ENCODE measurements around the gene ITGA7.
"Not testable (repeated sequence)": the region's sequence is repeated elsewhere in the genome, so short reads cannot be mapped to it uniquely, and the experiment has no call there.

The ITGA7 gene

DNA sequence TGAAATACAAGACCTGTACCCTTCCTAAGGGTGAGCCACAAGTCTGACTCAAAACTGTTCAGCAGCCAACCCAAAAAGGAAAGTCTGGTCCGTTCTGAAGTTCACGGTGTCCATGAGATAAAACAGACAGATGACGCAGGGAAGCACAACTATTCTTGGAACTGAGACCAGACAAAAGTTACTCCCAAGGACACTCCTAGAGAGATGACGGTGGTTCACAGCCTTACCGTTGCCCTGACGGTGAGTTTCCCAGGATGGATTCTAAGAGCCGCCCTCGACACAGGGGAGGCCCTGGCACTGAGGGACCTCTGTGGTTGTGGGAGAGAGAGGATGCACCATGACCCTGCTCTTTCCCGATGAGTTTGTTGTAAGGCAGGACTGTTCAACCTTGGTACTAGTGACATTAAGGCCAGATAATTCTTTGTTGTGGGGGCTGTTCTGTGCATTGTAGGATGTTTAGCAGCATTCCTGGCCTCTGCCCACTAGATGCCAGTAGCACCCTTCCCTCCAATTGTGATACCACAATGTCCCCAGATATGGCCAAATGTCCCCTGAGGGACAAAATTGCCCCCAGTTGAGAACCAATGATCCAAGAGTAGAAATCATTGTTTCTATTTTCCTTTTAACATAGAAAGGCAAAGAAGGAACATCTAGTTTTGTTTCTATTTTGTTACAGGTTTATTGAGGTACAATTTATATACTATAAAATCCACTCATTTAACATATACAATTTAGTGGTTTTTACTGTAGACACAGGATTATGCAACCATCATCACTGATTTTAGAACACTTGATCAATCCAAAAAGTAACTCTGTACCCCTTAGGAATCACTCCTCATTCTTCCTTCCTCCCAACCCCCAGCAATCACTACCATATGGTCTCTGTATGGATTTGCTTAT is 48.0 kb downstream of the ITGA7 start:
- H3K4me3 ChIP-seq (ENCODE audit: low read length in 2 of 2), result no peak overlapping the region
- no peak overlapping the region for H3K9ac ChIP-seq (ENCODE audit: low read depth in 1 of 2, low read length in 2 of 2)
- H3K27ac ChIP-seq (ENCODE audit: low read depth in 2 of 2, low read length in 2 of 2), result peak overlapping the region in 1 of 2 donors; percentile 18
- no peaks in the 10 kb centered on the region for H3K27me3 ChIP-seq (ENCODE audit: control insufficient read depth in 2 of 2, insufficient read depth in 2 of 2, low read length in 2 of 2)
- H3K36me3 ChIP-seq (ENCODE audit: control insufficient read depth in 2 of 2, insufficient read depth in 2 of 2, low read length in 2 of 2), result no peaks in the 10 kb centered on the region
- H3K9me3 ChIP-seq (ENCODE audit: control insufficient read depth in 2 of 2, low read length in 2 of 2), result no peaks in the 10 kb centered on the region
- H3K4me1 ChIP-seq (ENCODE audit: control insufficient read depth in 2 of 2, insufficient read depth in 2 of 2, low read length in 2 of 2), result no peaks in the 10 kb centered on the region

DNA sequence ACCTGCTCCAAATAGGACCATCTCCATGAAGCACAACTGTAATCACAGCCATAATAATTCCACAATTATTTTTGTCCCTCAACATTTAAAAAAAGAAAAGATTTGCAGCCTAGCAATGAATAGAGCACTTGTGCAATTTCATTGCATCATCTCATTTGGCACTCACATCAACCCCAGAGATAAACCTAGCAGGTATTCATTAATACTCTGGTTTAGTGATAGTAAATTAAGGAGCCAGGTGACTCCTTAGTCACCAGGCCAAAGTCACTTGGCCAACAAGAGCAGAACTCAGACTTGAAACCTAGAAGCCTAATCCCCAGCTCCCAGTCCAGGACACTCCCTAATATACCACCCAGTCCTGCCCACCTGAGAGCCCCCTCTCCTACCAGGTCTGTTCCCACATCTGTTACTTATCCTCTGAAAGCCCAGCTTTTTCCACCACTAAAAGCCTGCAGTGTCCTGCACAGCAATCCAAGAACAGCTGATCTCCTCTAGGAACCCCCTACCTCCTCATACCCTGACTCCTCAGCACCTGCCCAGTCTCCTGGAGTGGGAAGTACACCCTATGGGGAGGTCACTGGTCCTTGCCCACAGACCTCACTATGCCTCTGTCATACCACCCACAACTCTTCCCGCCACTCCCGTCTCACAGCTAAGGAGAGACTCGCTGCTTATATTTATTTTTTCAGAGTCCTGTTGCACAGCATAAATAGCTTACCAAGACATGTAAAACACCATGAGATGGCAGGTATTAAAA is 48.9 kb downstream of the ITGA7 start:
- Histone ChIP-seq H3K27ac (ENCODE audit: low read depth in 2 of 2, low read length in 2 of 2) (no peak overlapping the region), H3K4me3 (ENCODE audit: low read length in 2 of 2) (no peak overlapping the region), H3K9ac (ENCODE audit: low read depth in 1 of 2, low read length in 2 of 2) (no peak overlapping the region)

DNA sequence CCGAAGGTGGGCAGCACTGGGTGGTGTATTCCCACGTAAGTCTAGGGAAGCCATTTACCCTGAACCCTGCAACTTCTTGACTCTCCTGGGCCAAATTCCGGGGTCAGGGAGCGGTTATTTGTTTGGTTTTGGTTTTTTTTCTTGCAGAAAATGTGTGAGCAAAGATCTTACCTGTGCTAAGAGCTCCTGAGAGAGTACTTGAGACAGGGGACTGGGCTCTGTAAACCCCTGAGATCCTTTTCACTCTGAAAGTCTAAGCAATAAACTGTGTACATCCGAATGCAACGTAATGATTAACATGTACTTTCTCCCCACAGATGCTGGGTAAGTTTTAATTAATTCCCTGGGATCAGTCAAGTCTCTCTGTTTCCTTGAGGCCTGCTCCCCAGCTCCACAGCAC is 49.5 kb downstream of the ITGA7 start:
- Histone ChIP-seq H3K9ac (ENCODE audit: low read depth in 1 of 2, low read length in 2 of 2) (no peak overlapping the region), H3K4me3 (ENCODE audit: low read length in 2 of 2) (no peak overlapping the region), H3K9me3 (ENCODE audit: control insufficient read depth in 2 of 2, low read length in 2 of 2) (no peaks in the 10 kb centered on the region), H3K27ac (ENCODE audit: low read depth in 2 of 2, low read length in 2 of 2) (no peak overlapping the region), H3K4me1 (ENCODE audit: control insufficient read depth in 2 of 2, insufficient read depth in 2 of 2, low read length in 2 of 2) (no peaks in the 10 kb centered on the region), H3K36me3 (ENCODE audit: control insufficient read depth in 2 of 2, insufficient read depth in 2 of 2, low read length in 2 of 2) (no peaks in the 10 kb centered on the region), H3K27me3 (ENCODE audit: control insufficient read depth in 2 of 2, insufficient read depth in 2 of 2, low read length in 2 of 2) (no peaks in the 10 kb centered on the region)

More for the DNA sequence above, 48.9 kb downstream of the ITGA7 start:
- no peaks in the 10 kb centered on the region for H3K27me3 ChIP-seq (ENCODE audit: control insufficient read depth in 2 of 2, insufficient read depth in 2 of 2, low read length in 2 of 2)
- no peaks in the 10 kb centered on the region for H3K9me3 ChIP-seq (ENCODE audit: control insufficient read depth in 2 of 2, low read length in 2 of 2)
- H3K36me3 ChIP-seq (ENCODE audit: control insufficient read depth in 2 of 2, insufficient read depth in 2 of 2, low read length in 2 of 2), result no peaks in the 10 kb centered on the region
- H3K4me1 ChIP-seq (ENCODE audit: control insufficient read depth in 2 of 2, insufficient read depth in 2 of 2, low read length in 2 of 2), result no peaks in the 10 kb centered on the region

DNA sequence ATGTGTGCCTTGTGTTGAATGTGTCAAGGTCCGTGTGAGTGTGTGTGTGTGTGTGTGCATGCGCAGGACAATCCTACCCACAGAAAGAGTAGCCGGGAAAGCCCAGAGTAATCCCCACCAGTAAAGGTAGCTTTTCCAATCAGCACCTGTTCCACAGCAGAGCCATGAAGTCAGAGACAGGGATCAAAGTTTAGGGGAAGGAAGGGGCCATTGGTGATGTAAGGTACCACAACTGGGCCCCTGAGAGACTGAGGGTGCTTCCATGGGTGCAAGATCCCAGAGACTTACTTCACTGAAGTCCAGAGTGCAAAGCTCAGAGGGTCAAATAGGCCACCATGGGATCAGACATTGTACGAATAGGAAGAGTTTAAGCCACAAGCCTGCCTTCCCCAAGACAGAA is 50.5 kb downstream of the ITGA7 start:
- Histone ChIP-seq H3K4me3 (ENCODE audit: low read length in 2 of 2) (no peak overlapping the region), H3K4me1 (ENCODE audit: control insufficient read depth in 2 of 2, insufficient read depth in 2 of 2, low read length in 2 of 2) (no peaks in the 10 kb centered on the region), H3K27ac (ENCODE audit: low read depth in 2 of 2, low read length in 2 of 2) (no peak overlapping the region), H3K9me3 (ENCODE audit: control insufficient read depth in 2 of 2, low read length in 2 of 2) (no peaks in the 10 kb centered on the region), H3K9ac (ENCODE audit: low read depth in 1 of 2, low read length in 2 of 2) (no peak overlapping the region), H3K27me3 (ENCODE audit: control insufficient read depth in 2 of 2, insufficient read depth in 2 of 2, low read length in 2 of 2) (no peaks in the 10 kb centered on the region), H3K36me3 (ENCODE audit: control insufficient read depth in 2 of 2, insufficient read depth in 2 of 2, low read length in 2 of 2) (no peaks in the 10 kb centered on the region)

DNA sequence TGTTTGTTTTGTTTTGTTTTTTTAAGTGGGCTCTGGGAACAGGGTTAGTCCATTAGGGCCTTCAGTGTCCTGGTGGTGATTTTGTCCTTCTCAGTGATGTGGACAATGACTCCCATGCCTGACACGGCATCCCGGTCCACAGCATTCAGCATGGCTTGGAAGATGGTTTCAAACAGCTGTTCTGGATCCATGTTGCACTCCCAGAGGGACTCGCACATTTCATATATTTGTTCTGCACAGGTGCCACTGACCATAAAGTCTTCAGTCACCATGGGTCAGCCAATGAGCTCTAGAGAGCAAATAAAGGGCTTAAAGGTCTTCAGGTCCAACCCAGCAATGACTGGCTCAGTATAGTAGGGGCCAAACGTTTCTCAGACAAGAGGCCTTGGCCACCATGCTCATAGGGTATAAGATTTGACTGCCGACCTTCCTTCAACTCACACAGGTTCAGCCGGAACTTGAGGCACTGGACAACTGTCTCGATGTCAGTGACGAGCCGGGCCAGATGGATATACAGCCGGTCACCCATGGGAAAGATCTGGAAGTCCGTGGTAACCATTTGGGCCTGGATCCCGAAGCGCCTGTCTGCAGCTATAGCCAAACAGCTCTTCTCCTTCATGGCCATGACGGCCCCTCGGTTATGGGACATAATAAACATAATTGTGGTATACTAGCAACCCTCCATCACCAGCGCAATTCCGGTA is 53.0 kb downstream of the ITGA7 start:
- H3K4me3 ChIP-seq (ENCODE audit: low read length in 2 of 2), result no peak overlapping the region
- H3K9me3 ChIP-seq (ENCODE audit: control insufficient read depth in 2 of 2, low read length in 2 of 2), result no peaks in the 10 kb centered on the region
- H3K4me1 ChIP-seq (ENCODE audit: control insufficient read depth in 2 of 2, insufficient read depth in 2 of 2, low read length in 2 of 2), result no peaks in the 10 kb centered on the region
- H3K27me3 ChIP-seq (ENCODE audit: control insufficient read depth in 2 of 2, insufficient read depth in 2 of 2, low read length in 2 of 2), result no peaks in the 10 kb centered on the region
- no peak overlapping the region for H3K9ac ChIP-seq (ENCODE audit: low read depth in 1 of 2, low read length in 2 of 2)
- H3K27ac ChIP-seq (ENCODE audit: low read depth in 2 of 2, low read length in 2 of 2), result no peak overlapping the region
- no peaks in the 10 kb centered on the region for H3K36me3 ChIP-seq (ENCODE audit: control insufficient read depth in 2 of 2, insufficient read depth in 2 of 2, low read length in 2 of 2)

DNA sequence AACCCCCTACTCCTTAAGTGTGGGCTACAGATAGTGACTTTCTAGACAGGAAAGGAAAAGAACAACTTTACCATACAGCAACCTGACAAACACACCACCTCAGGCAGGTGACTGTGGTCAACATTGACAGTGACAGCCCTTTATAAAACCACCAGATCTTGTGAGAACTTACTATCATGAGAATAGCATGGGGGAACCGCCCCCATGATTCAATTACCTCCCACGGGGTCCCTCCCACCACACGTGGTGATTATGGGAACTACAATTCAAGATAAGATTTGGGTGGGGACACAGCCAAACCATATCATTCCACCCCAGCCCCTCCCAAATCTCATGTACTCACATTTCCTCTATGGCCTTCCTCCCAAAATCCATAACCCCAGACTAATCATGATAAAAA is 54.7 kb downstream of the ITGA7 start:
- no peaks in the 10 kb centered on the region for H3K9me3 ChIP-seq (ENCODE audit: control insufficient read depth in 2 of 2, low read length in 2 of 2)
- no peaks in the 10 kb centered on the region for H3K27me3 ChIP-seq (ENCODE audit: control insufficient read depth in 2 of 2, insufficient read depth in 2 of 2, low read length in 2 of 2)

DNA sequence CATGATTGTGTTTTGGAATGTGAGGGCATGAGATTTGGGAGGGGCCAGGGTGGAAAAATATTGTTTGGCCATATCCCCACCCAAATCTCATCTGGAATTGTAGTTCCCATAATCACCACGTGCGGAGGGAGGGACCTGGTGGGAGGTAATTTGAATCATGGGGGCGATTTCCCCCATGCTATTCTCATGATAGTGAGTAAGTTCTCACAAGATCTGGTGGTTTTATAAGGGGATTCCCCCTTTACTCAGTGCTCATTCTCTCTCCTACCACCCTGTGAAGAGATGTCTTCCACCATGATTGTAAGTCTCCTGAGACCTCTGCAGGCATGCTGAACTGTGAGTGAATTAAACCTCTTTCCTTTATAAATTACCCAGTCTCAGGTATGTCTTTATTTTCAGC is 55.4 kb downstream of the ITGA7 start:
- H3K9me3 ChIP-seq (ENCODE audit: control insufficient read depth in 2 of 2, low read length in 2 of 2), result no peaks in the 10 kb centered on the region
- H3K27ac ChIP-seq (ENCODE audit: low read depth in 2 of 2, low read length in 2 of 2), result no peak overlapping the region
- H3K9ac ChIP-seq (ENCODE audit: low read depth in 1 of 2, low read length in 2 of 2), result no peak overlapping the region

More for the DNA sequence above, 54.7 kb downstream of the ITGA7 start:
- Histone ChIP-seq H3K9ac (ENCODE audit: low read depth in 1 of 2, low read length in 2 of 2) (no peak overlapping the region), H3K4me1 (ENCODE audit: control insufficient read depth in 2 of 2, insufficient read depth in 2 of 2, low read length in 2 of 2) (no peaks in the 10 kb centered on the region), H3K27ac (ENCODE audit: low read depth in 2 of 2, low read length in 2 of 2) (no peak overlapping the region), H3K36me3 (ENCODE audit: control insufficient read depth in 2 of 2, insufficient read depth in 2 of 2, low read length in 2 of 2) (no peaks in the 10 kb centered on the region), H3K4me3 (ENCODE audit: low read length in 2 of 2) (no peak overlapping the region)

DNA sequence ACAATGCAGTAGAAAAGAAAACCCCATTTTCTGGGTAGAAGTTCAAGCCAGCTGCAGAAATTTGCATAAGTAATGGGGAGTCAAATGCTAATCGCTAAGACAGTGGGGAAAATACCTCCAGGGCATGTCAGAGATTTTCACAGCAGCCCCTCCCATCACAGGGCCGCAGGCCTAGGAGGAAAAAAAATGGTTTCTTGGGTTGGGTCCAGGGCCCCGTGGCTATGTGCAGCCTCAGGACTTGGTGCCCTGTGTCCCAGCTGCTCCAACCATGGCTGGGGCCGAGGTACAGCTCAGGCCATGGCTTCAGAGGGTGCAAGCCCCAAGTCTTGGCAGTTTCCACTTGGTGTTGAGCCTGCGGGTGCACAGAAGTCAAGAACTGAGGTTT is 56.4 kb downstream of the ITGA7 start:
- Histone ChIP-seq H3K4me3 (ENCODE audit: low read length in 2 of 2) (no peak overlapping the region), H3K9ac (ENCODE audit: low read depth in 1 of 2, low read length in 2 of 2) (no peak overlapping the region), H3K9me3 (ENCODE audit: control insufficient read depth in 2 of 2, low read length in 2 of 2) (no peaks in the 10 kb centered on the region), H3K4me1 (ENCODE audit: control insufficient read depth in 2 of 2, insufficient read depth in 2 of 2, low read length in 2 of 2) (peaks cover 0 to 3% of the 10 kb centered on the region in 2 donors), H3K36me3 (ENCODE audit: control insufficient read depth in 2 of 2, insufficient read depth in 2 of 2, low read length in 2 of 2) (no peaks in the 10 kb centered on the region), H3K27ac (ENCODE audit: low read depth in 2 of 2, low read length in 2 of 2) (no peak overlapping the region), H3K27me3 (ENCODE audit: control insufficient read depth in 2 of 2, insufficient read depth in 2 of 2, low read length in 2 of 2) (no peaks in the 10 kb centered on the region)

More for the DNA sequence above, 55.4 kb downstream of the ITGA7 start:
- Histone ChIP-seq H3K36me3 (ENCODE audit: control insufficient read depth in 2 of 2, insufficient read depth in 2 of 2, low read length in 2 of 2) (no peaks in the 10 kb centered on the region), H3K4me1 (ENCODE audit: control insufficient read depth in 2 of 2, insufficient read depth in 2 of 2, low read length in 2 of 2) (no peaks in the 10 kb centered on the region), H3K4me3 (ENCODE audit: low read length in 2 of 2) (no peak overlapping the region), H3K27me3 (ENCODE audit: control insufficient read depth in 2 of 2, insufficient read depth in 2 of 2, low read length in 2 of 2) (no peaks in the 10 kb centered on the region)

DNA sequence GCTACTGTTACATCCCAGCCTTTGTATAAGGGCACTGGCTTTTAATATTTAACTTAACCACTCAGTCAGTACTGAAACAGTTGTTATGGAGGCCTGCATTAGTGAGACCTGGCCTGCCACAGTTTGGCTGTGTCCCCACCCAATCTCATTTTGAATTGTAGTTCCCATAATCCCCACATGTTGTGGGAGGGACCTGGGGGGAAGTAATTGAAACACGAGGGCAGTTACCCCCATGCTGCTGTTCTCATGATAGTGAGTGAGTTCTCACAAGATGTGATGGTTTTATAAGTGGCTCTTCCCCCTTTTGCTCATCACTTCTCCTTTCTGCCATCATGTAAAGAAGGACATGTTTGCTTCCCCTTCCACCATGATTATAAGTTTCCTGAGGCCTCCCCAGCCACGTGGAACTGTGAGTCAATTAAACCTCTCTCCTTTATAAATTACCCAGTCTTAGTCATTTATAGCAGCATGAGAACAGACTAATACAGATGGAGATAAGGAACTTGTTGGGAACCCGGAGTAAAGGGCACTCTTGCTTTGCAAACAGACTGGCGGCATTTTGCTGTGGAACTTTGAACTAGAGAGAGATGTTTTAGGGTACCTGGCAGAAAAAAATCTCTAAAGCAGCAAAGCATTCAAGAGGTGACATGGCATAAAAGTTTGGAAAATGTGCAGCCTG is 56.9 kb downstream of the ITGA7 start:
- H3K9ac ChIP-seq (ENCODE audit: low read depth in 1 of 2, low read length in 2 of 2); H3K27ac ChIP-seq (ENCODE audit: low read depth in 2 of 2, low read length in 2 of 2); H3K9me3 ChIP-seq (ENCODE audit: control insufficient read depth in 2 of 2, low read length in 2 of 2); H3K4me1 ChIP-seq (ENCODE audit: control insufficient read depth in 2 of 2, insufficient read depth in 2 of 2, low read length in 2 of 2); H3K36me3 ChIP-seq (ENCODE audit: control insufficient read depth in 2 of 2, insufficient read depth in 2 of 2, low read length in 2 of 2); H3K4me3 ChIP-seq (ENCODE audit: low read length in 2 of 2); H3K27me3 ChIP-seq (ENCODE audit: control insufficient read depth in 2 of 2, insufficient read depth in 2 of 2, low read length in 2 of 2): not testable (repeated sequence)

All from mucosa of rectum (tissue), 2 donors.